LNCAP (cell line): ENCODE data around the gene PLEKHG3.
A peak's percentile ranks its signal among the peaks of the same experiment; 100 is the strongest.

Experiments
- TF ChIP-seq, protein P1 (sequence below): fragments of 450-650 bp; IDR thresholded peaks from 2 replicates; pipeline ENCODE4 v1.5.1; 2017; ENCODE audit warnings: mild to moderate bottlenecking

The PLEKHG3 gene

GRCh38 chr14:64757601-64758000 is 53.4 kb downstream of the PLEKHG3 start:
- TF ChIP-seq, protein P1, sequence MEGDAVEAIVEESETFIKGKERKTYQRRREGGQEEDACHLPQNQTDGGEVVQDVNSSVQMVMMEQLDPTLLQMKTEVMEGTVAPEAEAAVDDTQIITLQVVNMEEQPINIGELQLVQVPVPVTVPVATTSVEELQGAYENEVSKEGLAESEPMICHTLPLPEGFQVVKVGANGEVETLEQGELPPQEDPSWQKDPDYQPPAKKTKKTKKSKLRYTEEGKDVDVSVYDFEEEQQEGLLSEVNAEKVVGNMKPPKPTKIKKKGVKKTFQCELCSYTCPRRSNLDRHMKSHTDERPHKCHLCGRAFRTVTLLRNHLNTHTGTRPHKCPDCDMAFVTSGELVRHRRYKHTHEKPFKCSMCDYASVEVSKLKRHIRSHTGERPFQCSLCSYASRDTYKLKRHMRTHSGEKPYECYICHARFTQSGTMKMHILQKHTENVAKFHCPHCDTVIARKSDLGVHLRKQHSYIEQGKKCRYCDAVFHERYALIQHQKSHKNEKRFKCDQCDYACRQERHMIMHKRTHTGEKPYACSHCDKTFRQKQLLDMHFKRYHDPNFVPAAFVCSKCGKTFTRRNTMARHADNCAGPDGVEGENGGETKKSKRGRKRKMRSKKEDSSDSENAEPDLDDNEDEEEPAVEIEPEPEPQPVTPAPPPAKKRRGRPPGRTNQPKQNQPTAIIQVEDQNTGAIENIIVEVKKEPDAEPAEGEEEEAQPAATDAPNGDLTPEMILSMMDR: no peak

GRCh38 chr14:64758025-64758521 is 53.8 kb downstream of the PLEKHG3 start:
- TF ChIP-seq, protein P1: no peak

DNA sequence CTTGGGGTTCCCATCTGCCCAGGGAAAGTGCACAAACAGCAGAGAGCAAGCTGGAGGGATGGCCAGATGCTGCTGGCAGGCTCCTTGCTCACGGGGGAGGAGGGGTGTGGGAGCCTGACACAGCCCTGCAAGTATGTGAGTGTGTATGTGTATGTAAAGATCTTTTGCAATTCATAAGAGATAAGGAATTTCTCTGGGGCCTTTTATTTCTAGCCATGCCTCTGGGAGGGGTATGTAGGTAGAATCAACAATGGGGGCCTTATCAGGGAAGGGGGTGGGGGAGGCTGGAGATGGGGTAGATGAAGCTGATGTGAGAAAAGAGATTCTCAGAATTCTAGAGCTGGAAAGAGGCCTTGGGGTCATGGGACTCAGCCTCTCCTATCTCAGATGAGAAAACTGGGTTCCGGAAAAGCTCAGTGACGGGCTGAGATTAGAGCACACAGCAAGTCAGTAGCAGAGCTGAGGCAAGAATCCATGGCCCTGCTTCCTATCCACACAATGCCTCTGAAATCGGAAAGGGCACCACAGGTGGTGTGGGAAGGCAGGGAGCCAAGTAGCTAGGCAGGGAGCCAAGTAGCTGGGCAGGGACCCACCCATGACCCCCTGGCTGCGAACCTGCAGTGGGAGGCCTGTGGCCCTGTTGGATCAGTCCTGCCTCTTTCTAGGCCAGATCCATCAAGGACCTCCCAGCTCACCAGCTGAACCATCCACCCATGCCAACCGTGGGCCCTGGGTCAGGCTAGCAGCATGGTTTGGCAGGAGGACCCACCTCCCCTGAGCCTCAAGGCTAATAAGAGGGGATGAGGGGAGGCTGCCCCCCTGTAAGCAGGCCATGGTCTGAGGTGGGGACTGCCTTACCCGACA is 54.7 kb downstream of the PLEKHG3 start:
- TF ChIP-seq, protein P1: no peak

GRCh38 chr14:64759555-64759938 is 55.3 kb downstream of the PLEKHG3 start:
- TF ChIP-seq, protein P1: no peak

DNA sequence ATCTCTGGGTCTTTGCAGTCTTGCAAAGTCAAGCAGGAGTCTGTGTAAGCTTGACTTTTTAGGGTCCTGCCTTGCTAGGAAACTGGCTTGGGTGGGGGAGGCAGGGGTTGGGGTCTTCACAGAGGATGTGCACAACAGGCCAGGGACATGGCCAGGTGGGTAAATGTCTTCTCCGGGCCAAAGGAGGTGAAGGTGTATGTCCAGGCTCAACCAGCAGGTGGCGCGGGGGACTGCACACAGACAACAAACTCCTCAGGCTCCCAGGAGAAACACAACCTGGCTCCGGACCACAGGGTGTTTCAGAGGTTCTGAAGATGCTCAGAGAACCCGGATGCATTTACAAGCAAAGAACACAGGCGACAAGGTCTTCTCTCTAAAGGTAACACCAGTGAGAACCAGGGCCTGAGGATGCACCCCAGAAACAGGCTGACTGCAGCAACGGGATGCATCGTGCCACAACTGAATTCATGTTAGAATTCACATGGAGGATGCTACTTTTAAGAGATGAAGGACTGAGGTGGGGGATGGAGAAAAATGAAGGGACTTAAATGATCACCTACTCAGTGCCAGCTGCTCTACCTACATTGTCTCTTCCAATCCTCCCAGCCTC is 56.0 kb downstream of the PLEKHG3 start:
- TF ChIP-seq, protein P1: peak; percentile 80

- TF ChIP-seq, protein P1: no peak
These were observed 56.7 kb downstream of the PLEKHG3 start for GRCh38 chr14:64760916-64761315.

DNA sequence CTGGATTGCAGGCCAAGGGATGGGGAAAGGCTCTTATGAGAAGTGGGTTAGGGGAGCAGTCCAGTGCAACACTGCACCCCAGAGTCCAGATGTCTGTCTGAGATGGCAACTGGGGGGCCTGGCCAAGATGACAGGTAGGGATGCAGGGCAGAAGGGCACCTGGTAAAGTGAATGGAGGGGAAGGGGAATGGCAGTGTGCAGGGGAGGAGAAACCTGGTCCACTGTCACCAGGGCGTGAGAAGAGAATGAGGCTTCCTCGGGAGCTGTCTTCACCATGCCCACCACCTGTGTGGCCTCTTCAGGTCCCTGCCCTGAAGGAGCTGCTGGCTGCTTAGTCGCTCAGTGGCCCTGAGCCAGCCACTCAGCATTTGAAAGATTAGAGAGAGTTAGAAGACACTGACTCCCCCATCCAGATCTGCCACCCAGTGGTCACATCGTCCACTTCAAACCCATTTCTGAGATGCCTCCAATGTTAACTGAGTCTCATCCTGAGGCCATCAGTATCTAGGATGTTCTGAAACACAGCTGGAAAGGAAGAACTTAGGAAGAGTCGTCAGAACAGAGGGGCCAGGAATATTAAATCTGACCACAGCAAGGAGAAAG is 57.3 kb downstream of the PLEKHG3 start:
- TF ChIP-seq, protein P1: peak; percentile 46
